NCI-H2196 treated with DMSO at 0.1 percent for 48 hours (cell line): ENCODE measurements around the gene SLIT3.

Source experiments
- DNase-seq: peaks from one replicate; lab custom pipeline; 2025; ENCODE audit not compliant: unreplicated experiment; lab: John Stamatoyannopoulos, UW

SLIT3 gene

DNA sequence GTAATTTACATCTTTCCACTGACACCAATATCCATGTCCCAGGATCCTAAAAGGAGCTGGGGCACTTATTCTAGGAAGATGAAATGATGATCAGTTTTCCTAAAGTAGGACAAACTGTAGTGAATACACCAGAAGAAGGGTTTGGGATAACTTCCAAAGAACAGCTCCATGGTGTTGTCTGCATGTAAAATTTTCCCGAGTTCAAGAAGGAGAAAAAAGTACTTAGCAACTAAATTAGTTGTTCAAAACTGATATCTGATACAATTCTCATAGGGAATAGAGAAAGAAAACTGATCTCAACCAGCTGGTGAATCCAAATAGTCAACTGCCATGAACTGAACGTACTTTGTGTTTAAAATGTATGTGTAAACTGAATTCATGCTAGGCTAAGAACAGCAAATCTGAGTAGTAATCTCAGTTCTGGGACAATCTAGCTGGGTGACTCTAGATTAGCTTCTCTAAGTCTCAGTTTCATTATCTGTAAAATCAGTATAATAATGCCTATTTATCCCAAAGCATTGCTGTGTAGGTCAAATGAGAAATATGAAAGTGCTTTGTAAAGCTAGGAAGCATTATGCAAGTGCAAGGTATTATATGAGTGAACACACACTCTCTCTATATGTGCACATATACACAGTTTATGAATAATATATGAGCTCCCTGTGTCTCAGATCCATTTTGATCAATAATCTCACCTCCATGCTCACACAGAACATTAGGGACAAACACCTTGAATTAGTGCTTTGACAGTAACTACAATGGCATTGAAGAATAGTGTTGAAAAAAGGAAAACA, 357.7 kb downstream of the SLIT3 start:
- DNase-seq: no peak

DNA sequence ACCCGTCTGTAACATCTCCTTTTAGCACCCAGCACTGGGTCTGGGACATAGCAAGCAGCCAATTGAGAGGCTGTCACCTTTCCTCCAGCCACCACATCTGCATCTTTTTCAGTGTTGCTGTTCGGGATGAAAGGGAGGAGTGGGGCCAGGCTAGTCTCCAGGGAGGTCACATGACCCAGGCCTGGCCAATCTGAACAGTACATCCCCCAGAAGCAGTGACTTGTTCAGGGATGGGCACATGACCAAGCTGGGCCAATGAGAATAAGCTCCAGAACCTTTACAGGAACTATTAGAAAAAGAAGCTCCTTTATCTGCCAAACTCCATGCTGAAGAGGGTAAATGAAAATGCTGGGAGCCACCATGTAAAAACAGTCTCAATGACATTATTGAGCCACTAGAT, 359.0 kb downstream of the SLIT3 start:
- DNase-seq: no peak

- no peak for DNase-seq
Measured at GRCh38 chr5:168940712-168941111, 360.2 kb downstream of the SLIT3 start.

DNA sequence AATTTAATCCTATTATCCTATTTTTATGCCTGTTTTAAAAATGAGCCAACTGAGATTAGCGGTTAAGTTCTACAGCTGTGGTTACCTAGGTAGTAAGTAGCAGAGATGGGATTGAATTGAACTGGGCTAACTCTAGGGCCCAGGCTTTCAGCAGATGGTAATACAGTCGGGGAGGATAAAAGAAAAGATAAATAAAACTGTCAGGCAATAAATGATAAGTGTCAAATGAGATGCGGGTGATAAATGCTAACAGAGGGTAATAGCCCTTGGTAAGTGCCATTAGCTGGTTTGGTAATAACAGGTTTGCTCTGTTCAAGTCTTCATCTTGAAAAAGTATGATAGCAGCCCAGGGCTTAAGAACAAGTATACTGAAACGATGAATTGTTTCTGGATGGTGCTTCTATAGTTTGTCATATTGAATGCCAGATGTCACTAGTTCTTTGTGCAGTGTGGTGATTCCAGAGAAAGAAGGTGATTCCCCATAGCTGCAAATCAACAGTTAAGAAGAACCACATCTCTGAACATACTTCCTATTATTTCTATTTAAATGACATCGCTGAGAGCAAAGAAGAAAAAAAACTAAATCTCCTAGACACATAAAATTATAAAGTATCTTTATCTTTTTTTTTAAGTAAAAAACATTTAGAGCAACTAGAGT, 360.9 kb downstream of the SLIT3 start:
- DNase-seq: no peak

DNA sequence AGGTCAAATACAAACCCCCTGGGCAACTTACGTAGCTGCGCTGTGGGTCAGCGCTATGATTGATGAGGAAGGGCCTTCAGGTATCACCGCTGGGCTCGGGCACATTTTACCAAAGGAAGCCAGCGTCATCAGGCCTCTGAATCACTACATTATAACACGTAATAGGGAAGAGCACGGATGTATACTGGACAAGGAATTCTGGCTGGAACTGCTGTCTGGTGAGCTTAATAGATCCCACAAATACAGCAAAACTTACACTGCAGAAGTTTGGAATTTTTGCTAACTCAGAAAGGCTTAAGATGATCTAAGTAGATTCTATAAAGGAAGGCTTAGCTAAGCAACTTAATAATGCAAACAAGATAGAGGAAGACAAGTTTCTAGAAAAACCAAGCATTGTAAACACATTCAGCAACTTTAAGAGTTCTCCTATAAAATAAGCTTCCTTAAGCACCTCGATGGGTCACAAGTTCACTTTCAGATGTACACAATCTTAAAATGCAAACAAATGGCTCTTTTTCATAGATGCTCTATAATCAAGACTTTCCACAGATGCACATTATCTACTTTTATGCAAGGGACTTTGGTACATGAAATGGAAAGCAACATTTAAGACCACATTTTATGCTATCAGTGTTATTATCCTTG, 361.7 kb downstream of the SLIT3 start:
- no peak for DNase-seq

GRCh38 chr5:168936511-168936910, 364.4 kb downstream of the SLIT3 start:
- no peak for DNase-seq

DNA sequence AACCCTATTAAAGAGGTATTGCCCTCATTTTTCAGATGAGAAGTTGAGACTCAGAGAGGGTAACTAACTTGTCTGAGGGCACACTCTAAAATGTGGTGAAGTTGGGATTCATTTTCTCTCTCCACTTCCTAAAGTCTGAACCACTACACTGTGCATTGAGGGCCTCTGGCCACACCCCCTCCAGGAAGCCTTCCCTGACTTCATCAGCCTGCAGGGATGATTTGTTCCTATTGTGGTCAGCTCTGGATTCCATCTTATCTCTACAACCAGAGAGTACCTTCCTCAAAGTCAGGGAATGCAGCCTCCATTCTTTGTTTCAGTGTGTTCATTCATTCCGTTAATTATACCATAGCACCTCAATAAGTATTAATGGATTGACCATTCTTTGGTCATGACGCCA, 365.8 kb downstream of the SLIT3 start:
- DNase-seq: no peak

- DNase-seq: no peak
Measured at GRCh38 chr5:168934169-168934568, 366.8 kb downstream of the SLIT3 start.

- DNase-seq: no peak
Measured at GRCh38 chr5:168932400-168933189, 368.3 kb downstream of the SLIT3 start.

DNA sequence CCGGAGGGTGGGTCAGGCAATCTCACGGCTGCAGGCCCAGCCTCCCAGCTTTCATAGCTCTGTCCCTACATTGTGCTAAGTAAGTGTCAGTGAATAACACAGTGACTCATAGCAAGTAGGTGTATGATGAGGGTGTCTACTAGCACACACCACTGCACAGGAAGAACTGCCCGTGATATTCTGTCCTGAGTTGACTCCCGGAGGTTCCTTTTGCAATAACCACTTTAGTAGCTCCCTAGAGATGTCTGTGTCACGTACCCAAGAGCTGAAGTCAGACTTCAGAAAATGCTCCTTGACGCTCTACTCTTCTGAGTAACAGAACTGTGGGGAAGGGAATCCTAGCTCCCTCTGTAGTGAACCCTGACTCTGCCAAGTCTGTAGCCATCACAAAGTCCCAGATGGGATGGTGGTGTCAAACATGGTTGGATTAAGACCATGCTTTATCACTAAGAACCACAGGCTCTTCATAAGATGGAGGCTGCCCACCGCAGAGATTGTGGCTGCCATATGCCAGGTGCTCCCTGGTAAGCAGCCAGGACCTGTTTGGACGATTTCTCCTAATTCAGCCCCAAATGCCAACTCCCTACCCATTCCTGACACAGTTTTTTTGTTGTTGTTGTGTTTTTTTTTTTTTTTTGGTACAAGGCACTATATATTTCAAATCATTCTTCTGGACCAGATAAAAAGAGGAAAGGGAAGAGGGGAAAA, 369.1 kb downstream of the SLIT3 start:
- DNase-seq: no peak

GRCh38 chr5:168929656-168930055, 371.3 kb downstream of the SLIT3 start:
- DNase-seq: no peak

- no peak for DNase-seq
Measured at GRCh38 chr5:168925160-168925559, 375.8 kb downstream of the SLIT3 start.

GRCh38 chr5:168921147-168921866, 379.6 kb downstream of the SLIT3 start:
- DNase-seq: no peak

- no peak for DNase-seq
Measured at GRCh38 chr5:168920019-168920810, 380.7 kb downstream of the SLIT3 start.

DNA sequence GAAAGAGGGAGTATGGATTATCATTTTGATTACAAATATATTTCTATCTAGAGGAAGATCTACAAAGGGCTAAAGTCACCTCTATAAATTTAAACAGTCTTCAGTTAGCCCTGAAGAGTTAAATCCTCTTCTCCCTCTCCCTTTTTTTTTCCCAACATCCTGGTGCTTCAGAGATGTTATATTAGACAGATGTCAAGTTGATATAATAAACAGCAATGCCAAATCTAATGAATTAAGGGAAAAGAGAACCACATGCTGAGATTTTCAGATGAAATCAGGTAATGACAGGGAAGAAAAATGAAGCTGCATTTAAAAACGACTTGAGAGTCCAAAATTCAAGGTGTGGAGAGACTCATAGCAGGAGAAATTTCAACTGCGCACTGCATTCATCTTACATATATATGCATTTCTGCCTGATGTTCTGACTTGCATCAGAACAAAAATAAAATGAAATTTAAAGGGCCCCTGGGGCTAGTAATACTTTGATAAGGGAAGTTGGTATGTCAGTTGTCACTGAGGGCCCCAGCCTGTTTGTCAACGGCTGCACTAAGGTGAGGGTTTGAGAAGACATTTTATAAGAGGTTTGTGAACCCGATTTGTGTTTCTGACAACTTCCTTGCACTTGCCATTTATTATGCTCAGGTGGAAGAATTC, 382.9 kb downstream of the SLIT3 start:
- DNase-seq: no peak

- no peak for DNase-seq
Measured at GRCh38 chr5:168916852-168917251, 384.1 kb downstream of the SLIT3 start.

- DNase-seq: no peak
Measured at GRCh38 chr5:168916266-168916665, 384.7 kb downstream of the SLIT3 start.

GRCh38 chr5:168914491-168914890, 386.4 kb downstream of the SLIT3 start:
- DNase-seq: no peak

GRCh38 chr5:168910874-168911273, 390.1 kb downstream of the SLIT3 start:
- DNase-seq: no peak
